AG10803 (cell line): Measurements from ENCODE around the gene NFYA.

Experiments
- DNase-seq: peaks from one replicate; pipeline ENCODE4 v3.0.0; 2010; ENCODE audit warnings: low read depth
- H3K4me3 ChIP-seq: 2 replicates; pipeline ENCODE4 v1.5.1; 2011; ENCODE audit warnings: mild to moderate bottlenecking, low read length, control low read depth
- CTCF ChIP-seq: conservative IDR thresholded peaks from 2 replicates; pipeline ENCODE4 v1.5.1; 2011; ENCODE audit warnings: mild to moderate bottlenecking, low read length, control low read depth, inconsistent platforms

Gene NFYA

DNA sequence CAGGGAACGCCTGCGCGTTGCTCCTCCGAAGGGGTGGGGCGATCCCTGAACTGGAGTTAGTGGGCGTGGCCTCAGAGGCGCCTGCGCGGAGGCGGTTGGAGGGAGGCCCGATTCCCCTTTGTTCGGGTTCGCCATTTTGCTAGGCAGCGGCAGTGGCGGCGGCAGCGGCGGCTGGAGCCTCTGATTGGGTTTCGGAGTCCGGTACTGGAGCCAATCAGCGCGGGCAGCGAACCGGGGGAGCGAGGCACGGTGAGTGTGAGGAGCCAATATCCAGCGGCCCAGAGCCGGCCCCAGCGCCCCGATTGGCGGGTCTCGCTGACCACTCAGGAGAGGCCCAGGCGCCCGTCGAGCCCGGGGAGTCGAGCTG is at the start of gene NFYA:
Gene NFYA (plus strand): TSS at position 139 of the 367 bp plus-strand sequence. CDS start 6,116 bp downstream, outside the sequence.
- TF ChIP-seq CTCF = no peak
- DNase-seq = no peak
- H3K4me3 ChIP-seq = peak within 1 kb of the TSS; percentile 89

DNA sequence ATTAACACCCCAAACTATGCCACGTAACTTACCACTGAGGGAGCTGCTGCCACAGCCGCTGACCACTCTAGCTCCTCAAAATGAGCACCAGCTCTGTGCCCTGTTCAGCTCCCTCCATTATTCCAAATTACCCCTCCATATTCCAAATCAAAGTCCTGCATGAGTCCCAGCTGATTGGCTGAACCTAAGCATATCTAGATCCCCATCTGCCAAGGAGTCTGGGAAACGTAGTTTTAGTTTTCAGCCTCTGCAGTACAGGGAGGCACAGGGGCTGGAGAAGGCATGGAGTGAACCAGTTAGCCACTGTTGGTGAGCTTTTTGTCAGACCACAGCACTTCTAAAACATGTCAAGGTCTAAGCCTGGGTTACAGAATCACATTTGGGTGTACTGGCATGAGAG is 49.7 kb upstream of the NFYA start:
- H3K4me3 ChIP-seq = no peak overlapping the region
- no peak for TF ChIP-seq CTCF
- no peak for DNase-seq

DNA sequence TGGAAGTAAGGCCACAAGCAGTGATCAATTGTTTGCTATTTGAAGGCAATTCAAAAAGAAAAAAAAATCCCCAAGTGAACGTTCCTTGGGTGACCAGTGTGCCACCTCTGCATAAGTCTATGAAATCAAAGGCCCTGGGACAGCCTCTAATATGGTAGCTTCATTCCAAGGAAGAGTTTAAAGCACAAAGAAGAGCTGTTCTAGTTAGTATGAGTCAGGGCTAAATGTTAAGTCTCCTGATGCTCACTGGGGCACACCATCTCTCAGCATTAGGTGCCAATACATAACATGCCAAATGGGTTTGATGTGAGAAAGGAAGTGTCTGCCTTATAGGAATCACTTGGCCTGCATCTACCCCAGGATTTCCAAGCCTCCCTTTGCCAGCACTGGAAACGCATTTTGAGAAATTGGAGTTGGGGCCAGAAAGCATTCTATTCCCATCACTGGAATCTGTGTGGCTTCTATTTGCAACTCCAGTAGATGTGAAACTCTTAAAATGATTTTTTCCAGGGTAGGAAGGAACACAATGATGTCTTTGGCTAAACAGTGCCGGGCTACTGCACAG is 46.7 kb upstream of the NFYA start:
- TF ChIP-seq CTCF = no peak
- DNase-seq = no peak
- no peak overlapping the region for H3K4me3 ChIP-seq

- H3K4me3 ChIP-seq = peak overlapping the region; percentile 15
- TF ChIP-seq CTCF = no peak
- no peak for DNase-seq
These were observed 45.5 kb upstream of the NFYA start for GRCh38 chr6:41027241-41027640.

DNA sequence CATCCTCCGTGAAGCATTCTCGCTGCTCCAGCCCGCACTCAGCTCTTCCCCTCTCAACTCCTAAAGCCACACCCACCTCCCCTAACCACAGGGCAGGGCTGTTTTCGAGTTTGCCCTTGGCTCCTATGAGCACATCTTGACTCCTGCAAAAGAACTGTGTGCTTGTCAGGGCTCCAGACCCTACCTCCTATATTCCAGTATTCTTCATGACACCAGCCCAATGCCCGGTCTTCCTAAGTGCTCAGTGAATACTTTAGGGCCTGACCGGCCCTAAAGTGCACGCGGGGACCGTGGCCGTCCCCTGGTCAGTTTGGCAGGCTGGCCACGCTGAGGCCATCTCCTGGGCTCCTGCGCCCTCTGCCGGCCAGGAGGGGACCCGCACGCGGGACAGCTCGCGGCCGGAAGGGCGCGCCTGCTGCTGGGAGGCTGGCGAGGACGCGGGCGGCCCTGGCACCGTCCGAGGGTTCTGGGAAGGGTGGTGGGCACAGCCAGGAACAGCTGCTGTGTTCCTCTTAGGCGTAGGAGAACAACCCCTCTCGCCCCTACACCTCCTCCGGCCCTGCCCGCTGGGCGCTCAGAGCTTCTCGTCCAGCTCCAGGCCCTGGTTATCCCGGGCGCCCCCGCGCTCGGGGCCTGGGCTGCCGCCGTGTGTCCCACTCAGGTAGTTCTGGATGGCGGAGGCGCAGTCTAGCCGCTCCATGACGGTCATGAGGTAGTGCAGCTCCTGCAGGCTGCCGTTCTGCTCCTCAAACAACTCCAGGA is 44.8 kb upstream of the NFYA start:
- DNase-seq = peak; percentile 54
- peak; percentile 65 for TF ChIP-seq CTCF
- H3K4me3 ChIP-seq = peak overlapping the region; percentile 56

DNA sequence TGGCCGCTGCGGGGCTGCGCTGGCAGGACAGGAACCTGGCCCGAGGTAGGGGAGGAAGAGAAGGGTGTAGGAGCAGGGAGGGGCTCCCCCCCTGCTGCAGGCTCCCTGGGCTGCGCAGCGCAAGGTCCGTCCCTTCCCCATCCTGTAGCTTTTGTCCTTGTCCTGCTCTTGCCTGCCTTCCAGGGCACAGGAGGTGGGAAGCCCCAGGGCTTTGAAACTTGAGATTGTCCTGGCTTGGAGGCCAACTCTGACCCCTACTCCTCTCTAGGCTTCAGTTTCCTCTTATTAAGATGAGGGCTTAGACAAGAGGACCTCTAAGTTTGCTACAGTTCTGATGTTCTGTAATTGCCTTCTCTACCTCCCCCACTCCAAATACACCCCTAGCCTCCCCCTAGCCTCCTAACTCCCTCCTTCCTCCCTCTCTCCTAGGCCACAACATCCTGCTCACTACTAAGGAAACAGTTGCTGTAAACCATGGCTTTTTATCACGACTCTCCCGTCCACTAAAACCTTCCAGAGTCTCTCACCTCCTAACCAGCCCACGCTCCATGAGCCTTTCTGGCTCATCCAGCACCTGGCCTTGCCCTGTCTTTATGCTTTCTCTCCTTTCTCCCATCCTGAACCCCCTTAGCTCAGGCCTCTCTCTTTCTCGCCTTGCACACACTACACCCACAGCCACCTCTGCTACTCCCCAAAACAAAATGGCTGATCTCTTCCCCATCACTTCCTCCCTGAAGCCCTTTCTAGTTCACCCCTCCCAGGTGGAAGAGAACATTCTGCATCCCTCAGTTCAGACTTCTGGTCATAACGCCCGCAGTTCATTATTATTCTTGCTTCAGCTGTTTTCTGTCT is 44.0 kb upstream of the NFYA start:
- TF ChIP-seq CTCF = no peak
- no peak for DNase-seq
- H3K4me3 ChIP-seq = peak overlapping the region; percentile 56
